ENCODE data around the gene CHCHD3.

Gene CHCHD3

DNA sequence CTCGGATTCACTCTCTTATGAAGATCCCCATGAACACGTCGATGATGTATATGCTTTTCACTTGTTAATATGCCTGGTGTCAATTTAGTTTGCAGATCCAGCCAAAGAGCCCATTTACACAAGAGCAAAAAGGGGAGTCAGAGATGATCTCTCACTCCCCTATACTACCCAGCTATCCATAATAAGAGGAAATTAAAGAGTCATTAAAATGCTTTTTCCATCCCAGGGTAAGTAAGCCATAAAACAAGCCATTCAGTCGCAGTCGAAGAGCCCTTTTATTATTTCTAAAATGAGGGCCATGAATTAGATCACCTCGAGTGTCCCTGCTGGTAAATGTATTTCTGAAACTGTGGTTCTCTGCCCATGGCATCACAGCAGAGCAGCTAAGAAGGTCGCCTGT, 41.2 kb downstream of the CHCHD3 start:
- DNase-seq = no peak

DNA sequence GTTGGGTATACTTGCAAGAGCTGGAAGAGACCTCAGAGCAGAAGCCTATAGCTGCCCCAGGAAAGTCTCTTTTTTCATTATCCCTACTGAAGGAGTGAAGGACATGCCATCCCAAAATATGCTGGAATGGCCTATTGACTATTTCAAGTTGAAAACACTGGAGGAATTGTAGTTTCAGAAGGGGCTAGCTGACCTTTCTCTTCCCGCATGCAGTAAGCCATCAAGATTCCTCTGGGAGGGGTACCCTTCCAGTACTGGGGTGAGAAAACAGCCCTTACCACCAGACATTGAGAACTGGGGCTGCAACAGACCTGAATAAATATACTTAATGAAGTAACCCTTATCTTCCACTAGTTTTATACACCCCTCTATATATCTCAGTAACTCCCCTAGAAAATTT, 41.7 kb downstream of the CHCHD3 start:
- DNase-seq = no peak

DNA sequence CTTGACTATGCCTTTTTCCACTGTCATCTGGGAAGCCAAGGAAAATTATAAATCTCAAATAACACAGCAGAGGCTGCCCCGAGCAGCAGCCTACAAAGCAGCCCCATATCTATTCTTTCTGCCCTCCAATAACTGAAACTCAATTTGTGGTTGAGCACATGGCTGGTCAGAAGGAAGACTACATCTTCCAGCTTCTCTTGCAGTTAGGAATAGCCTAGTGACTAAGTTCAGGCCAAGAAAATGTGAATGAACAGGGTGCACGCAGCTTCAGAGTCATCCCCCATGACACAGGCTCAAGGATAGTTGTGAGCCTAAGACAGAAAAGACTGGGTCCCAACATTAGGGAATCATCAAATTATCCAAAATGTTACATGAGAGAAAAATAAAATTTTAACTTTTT, 42.3 kb downstream of the CHCHD3 start:
- DNase-seq = no peak

DNA sequence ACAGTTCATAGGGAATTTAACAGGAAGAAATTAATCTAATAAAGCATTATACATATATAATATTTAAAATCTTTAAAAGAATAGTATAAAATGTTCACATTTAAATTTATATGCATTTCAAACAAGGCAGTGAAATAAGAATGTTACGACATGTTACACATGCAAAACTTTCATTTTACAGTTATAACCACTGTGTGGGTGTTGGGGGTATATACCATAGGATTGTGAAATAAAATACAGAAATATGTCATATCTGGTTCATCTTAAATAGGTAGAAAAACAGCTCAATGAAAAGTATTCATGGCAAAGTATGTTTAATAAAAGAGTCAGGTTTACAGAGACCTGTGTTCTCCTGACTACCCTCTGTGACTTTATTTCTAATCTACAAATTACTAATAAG, 45.6 kb downstream of the CHCHD3 start:
- no peak for DNase-seq

DNA sequence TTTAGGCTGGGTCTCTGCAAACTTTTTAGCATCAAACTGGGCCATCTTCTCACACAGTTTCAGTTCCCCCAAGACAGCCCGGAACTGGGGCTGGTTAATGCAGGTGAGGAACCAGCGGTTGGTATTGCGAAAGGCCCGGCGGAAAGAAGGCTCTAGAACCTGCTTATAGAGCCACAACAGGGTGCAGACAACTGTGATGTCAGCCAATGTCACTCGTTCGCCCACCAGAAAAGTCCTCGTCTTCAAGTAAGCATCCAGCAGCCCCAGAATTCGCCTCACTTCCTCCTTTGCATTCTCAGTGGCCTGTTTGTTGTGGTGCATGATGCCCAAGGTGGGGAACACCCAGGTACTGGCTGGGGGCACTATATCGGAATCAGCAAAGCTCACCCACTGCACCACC, 46.6 kb downstream of the CHCHD3 start:
- DNase-seq = peak; percentile 50

DNA sequence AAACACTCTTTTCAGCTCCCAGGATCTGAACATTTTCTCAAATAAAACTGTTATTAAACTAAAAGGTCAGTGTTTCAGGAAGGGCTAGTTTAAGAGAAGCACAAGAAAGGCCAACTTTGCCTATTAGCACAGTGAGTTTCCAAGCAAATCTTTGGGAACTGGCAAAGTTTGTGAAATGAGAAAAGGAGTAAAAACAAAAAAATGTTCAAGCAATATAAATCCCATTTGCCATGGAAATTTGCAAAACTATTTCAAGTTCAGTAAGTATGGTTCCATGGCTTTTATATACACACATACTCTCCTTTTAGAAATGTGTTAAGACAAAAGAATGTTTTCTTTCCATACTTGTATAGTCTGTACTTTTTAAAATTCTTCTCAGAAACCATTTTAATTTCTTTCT, 51.5 kb downstream of the CHCHD3 start:
- no peak for DNase-seq

DNA sequence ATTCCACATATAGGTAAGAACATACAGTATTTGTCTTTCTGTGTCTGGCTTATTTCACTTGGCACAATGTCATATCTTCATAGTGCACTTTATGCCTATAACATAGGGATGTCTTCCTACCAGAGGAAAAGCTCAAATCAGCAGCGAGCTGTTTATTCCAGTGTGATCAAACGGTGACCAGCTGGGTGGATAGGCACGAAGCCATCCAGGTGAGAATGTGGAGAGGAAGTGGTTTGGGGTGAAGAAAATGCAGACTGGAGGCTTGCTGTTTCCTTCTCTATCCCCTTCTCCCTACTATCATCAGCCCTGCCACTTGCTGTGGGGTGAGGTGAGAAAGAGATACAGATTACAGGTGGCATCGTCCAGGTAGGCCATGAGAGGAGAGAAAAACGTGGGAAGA, 52.4 kb downstream of the CHCHD3 start:
- no peak for DNase-seq

DNA sequence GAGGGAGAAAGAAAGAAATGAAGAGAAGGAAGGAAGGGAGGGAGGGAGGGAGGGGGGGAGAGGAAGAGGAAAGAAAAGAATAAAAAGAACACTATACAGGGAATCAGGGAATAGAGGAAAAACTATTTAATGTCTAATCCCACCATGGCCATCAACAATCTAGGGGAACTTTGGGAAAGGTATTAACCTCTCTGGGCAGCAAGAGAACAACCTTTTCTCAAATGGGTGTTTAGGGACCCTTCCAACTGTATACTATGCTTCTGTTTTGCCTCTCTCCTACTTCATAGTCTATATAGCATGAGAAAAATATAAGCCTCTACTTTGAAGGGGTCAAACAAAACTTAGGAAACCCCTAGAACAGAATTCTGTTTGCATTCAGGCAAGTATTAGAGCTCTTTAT, 54.5 kb downstream of the CHCHD3 start:
- no peak for DNase-seq

DNA sequence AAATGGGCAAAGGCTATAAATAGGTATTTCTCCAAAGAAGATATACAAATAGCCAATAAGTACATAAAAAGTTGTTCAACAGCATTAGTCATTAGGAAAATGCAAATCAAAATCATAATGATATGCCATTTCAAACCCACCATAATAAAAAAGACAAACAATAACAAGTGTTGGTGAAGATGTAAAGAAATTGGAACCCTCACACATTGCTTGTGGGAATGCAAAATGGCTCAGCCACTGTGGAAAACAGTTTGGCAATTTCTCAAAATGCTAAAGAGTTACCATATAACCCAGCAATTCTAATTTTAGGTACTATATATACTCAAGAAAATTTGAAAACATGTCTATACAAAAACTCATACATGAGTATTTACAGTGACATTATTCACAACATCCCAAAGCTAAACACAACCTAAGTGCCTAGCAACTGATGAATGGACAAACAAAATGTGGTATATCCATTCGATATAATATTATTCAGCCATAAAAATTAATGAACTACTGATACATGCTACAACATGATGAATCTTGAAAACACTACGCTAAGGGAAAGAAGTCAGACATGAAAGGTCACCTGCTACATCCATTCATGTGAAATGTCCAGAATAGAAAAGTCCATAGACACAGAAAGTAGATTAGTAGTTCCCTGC, 55.6 kb downstream of the CHCHD3 start:
- no peak for DNase-seq

DNA sequence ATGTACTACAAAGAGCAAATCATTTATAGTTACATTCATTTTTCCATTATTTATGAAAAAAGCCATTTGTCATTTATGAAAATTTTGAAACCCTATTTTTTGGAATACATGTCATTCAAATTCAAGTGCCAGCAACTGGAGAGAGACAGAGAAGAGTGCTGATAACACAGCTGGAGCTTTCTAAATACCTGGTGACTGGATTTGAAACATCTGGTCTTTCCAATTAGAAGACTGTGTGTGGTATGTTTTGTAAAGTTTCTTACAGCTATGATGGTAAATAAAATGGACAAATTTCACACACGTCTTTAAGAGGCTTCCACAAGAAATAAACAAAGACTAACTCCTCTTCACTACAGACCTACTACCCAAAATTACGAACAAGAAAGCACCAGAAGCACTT, 56.8 kb downstream of the CHCHD3 start:
- DNase-seq = no peak

DNA sequence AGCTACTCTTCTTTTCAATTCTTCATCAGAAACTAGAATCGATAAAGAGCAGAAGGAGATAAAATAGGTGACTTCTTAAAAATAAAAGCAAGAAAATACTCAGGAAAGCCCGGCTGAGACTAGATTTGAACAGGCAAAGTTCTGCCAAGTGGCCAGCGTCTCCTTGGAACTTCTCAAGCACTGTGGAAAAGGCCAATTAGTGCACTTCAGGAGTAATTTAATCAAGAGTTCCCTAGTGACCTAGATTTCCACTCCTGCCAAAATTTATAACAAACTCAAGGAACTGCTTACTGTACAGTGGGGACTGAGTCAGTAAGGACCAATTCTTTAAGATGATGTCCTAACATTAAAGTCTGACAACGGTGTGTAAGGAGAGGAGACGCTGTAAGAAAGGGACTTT, 57.3 kb downstream of the CHCHD3 start:
- no peak for DNase-seq

DNA sequence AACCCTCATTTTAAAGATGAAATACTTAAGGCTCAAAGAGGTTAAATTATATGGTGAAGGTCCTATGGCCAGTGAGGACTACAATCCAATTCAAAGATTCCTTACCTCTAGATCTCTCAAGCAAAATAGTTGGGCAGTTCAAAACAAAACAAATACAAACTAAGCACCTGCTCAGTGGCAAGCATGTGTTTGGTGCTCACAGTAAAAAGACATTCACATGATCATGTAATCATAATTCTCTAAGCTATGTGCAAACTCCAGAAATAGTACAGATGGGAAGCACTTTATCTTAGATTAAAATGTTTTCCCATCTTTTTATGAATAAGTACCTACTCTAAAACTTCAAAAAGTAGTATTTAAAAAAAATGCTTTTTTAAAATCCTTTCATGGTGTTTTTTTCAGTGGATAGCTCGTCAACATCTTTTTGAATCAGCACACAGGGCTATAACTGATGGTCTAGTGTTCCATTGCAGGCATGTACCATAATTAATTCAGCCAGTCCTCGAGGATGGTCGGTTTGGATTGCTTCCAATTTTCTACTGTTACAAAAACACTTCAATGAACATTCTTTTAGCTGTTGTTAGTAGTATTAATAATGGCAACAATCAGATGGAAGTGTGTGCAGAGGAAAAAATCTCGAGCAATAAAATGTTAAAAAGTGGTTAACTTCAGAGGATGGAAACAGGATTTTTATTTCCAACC, 58.4 kb downstream of the CHCHD3 start:
- DNase-seq = no peak

DNA sequence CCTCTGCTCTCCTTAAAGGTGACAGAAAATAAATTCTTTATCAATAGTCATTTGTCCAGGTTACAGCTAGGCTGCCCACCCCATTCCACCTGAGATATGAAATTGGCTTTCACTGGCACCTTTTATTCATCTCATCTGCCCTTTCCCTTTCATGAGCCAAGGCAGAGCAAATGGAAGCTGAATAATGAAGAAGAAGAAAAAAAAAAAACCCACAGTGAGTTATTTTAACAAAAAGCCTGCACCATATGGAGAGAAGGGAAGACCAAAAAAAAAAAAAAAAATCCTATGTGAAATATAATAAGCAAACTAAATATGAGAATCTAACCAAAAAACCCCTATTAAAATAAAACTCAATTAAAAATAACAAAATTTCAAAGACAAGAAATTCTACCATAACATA, 59.2 kb downstream of the CHCHD3 start:
- no peak for DNase-seq

DNA sequence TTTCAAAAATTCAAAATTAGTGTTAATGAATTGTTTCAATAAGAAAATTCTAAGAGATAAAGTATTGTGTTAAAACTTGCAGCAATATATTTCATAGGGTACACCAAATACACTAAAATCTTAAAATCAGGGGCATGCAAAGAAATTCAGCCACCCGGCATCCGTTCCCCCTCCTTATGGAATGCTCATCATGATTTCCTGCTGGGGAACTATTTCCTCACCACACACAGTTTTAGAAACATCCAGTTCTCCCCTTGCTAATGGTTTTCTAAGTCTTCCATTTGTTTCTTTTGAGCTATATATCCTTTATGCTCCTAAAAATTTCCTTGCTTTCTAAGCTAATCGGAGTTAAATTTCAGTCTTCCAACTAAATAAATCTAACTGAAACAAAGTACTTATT, 60.7 kb downstream of the CHCHD3 start:
- DNase-seq = no peak

DNA sequence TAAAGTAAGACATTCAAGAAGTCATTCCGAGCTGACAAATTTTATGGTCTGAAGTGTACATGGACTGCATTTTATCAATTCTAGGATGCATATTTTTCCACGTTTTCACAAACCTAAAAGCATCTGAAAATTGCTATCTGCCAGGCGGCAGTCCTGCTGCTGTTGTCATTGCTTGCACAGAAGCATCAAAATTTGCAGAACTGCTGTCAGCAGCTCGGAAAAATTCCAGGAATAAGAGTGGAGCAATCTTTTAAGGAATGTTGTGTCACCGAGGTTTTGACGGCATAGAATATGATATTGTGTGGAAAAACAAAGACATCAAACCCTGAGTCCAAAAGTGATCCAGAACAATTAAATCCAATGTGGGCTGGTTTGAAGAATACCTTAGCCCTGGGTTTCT, 61.4 kb downstream of the CHCHD3 start:
- DNase-seq = no peak

DNA sequence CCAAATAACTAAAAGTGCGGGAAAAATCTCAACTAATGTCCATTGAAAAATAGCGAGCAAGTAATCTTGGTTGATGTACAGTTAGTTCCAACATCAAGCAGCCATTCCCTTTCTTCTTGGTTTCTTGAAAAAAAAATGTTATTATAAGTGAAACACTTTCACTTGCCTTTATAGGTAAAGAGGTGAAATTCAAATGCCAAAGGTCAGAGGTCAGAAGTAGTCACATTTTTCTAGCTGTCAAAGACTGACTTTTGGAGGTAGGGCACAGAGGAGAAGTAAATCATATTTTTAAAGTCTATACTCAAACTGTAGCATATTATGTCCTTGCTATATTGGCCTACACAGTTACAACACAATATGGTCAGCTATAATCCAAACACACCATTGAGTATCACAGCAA, 62.3 kb downstream of the CHCHD3 start:
- no peak for DNase-seq

DNA sequence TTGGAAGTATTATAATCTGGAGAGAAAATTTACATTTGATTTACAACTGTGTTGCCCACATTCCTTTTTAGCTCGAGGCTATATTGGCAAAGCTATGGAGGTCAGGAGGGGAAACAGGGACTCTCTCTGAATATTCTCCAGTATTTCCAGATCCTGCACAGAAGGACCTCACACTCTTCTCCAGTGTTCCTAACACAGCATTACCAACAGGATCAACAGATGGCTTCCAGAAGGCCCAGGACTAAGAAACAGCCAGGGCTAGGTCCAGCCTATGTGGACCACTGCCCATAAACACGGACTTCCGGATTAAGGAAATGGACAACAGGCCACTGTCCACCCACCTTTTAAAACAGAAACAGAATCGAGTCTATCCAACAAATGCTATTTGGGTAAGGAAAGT, 65.3 kb downstream of the CHCHD3 start:
- no peak for DNase-seq

DNA sequence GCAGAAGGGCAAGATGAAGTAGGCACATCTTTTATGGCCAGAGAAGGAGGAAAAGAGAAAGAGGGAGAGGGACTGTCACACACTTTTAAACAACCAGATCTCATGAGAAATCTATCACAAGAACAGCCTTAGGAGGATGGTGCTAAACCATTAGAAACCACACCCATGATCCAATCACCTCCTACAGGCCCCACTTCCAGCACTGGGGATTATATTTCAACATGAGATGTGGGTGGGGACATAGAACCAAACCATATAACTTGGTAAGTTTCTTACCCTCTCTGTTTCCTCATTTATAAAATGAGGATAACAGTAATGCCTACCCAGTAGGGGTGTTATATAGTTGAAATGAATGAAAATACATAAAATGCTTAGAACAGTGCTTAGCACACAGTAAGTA, 66.0 kb downstream of the CHCHD3 start:
- DNase-seq = no peak

DNA sequence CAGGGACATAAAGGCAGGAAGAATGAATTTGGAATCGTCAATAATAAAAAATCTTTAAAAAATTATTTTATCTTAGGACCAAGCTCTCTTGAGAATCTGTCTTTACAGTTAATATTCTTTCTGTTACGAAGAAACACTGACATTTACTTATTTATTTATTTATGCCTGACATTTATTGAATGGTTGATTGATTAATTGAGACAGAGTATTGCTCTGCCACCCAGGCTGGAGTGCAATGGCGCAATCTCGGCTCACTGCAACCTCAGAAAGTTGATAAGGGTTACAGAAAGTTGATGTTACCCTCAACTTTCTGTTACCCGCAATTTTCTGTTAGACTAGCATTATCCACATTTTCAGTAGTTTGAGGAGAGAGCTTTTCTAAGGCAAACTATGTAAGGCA, 70.1 kb downstream of the CHCHD3 start:
- DNase-seq = no peak

DNA sequence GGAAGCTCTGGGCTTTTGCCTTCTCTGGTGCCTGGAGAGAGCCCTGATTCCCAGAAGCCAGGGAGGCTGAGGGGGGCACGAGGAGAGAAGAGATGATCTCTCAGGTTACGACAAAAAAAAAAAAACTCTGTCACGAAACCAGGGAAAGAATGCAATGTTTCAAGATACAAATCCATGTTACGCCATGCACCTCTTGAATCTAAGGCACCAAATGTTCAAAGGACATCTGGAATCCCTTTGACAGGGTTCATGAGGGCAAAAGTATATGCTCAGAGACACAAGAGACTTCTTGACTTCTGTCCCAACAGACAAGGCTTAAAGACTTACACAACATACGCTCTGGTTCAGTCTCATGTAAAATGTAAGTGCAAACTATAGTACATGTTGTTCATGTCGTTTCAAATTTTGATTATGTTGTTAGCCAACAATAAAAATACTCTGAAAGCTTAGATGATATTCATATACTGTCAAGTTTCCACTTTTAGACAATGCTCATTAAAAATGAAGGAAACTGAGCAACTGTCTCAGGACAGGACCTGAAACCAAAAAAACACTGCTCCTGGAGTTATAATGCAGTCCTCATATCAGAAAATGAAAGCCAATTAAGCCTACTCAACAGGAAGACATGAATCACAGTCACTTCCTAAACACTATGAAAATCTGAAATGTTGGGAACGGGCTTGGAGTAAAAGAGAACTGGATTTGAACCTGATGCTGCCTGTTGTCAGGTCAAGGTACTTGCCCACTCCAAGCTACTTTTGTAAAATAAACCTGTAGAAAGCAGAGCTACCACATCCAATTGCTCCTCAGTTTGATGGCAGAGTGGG, 72.3 kb downstream of the CHCHD3 start:
- DNase-seq = no peak

DNA sequence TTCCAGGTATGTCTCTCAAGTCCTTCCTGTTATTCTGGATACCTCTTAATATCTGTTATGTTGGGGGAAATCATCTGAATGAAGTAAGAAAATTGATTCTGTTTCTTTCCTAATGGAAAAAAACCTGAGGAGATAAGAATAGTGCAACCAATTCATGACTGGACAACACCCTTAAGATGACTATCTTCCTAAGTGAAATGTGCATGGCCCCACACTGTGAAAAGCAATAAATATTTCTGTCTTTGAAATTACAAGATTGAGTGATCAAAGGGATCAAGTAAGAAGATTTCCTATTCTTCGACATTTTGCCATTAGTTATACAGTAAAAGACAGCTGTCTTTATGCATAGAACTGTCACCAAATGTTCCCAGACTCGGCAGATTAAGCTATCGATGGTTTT, 73.9 kb downstream of the CHCHD3 start:
- no peak for DNase-seq

DNA sequence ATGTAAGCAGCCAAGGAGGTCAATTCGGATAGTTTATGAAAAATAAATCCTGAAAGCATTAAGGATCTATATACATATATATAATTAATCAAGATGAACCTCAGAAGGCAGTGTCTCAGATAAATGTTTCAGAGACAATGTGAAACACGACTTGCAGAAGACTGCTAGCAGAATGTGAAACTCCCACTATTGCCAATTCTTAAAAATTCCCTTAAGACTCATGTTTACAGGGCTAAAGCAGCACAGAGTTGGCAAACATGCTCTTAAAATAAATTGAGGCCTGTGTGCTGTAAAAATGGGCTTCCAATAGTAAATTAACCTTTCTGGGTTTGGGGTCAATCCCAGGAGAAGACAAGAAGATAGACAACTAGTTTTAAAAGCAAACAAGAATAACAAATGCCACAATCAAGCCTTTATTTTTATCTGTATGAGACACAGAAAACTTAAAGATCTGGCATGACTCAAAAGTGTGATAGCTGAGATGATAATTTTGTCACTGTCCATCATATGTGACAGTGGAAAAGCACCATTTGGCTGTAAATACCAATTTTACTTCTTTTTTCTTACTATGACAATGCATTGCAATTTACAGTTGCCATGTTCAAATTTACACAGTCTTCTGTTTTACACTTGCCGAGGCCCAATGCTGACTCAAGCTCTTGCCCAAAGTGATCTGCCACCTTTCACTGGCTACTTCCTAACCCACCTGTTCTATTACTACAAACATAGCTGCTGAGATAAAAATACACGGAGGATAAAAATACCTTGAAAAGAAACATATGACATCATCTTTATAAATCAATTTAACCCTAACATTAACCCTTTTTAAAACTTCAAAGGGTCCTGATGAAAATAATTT, 78.6 kb downstream of the CHCHD3 start:
- DNase-seq = no peak

DNA sequence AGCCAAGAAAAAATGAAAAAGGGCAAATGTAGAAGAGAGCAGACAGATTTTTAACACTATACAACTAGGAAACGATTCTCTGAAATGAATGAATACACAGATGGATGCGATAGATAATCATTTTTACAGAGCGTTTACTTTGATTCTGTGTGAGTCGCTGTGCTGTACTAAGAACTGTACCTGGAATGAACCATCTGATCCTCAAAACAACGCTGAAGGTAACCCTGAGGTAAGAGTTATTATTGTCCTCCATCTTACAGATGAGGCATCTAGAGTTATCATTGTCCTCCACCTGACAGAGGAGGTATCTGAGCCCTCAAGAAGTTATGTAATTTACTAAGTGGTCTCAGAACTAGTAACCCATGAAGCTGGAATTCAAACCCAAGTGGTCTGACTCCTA, 80.2 kb downstream of the CHCHD3 start:
- no peak for DNase-seq
